Activated naive CD4-positive, alpha-beta T cell treated with anti-CD3 and anti-CD28 coated beads for 36 hours (primary cell): ENCODE results near the gene SERPINI1. TPM values are rescaled to one million over a fixed set of nuclear protein-coding genes. Genes with fewer than 3 reads are reported as not detected.

Experiments
- CTCF ChIA-PET: fragments of 350-600 bp; sonication (Branson Sonifier 250); formaldehyde crosslinking; loops from one replicate; lab custom pipeline; 2021; ENCODE audit warnings: antibody characterized with exemption; lab: Charles Lee
- DNase-seq: peaks from one replicate; pipeline ENCODE4 v3.0.0-alpha.2; 2020
- H3K27ac Mint-ChIP-seq: one replicate; pipeline ENCODE4 v1.8.0; 2021; ENCODE audit warnings: mild to moderate bottlenecking, mixed read lengths
- H3K27me3 Mint-ChIP-seq: one replicate; pipeline ENCODE4 v1.8.0; 2021; ENCODE audit warnings: low read depth, mixed read lengths
- H3K36me3 Mint-ChIP-seq: one replicate; pipeline ENCODE4 v1.8.0; 2021; ENCODE audit warnings: low read depth, mixed read lengths
- H3K4me1 Mint-ChIP-seq: one replicate; pipeline ENCODE4 v1.8.0; 2021; ENCODE audit warnings: low read depth, mixed read lengths
- H3K4me3 Mint-ChIP-seq: one replicate; pipeline ENCODE4 v1.8.0; 2021; ENCODE audit warnings: mild to moderate bottlenecking, moderate library complexity, mixed read lengths
- H3K9me3 Mint-ChIP-seq: one replicate; pipeline ENCODE4 v1.8.0; 2021; ENCODE audit warnings: mixed read lengths
- intact Hi-C: fragments of 100-400 bp; cut with micrococcal nuclease; formaldehyde crosslinking; loops from one replicate; pipeline ENCODE4 v1.15.1; 2023
- total RNA-seq, 2 experiments: library from RNA; stranded (reverse); gene quantifications; one replicate each; pipeline ENCODE4 v1.2.3, GENCODE V29; 2021

The SERPINI1 gene
- total RNA-seq, 2 experiments from 2014 or later = 0.76 to 0.99 TPM

- H3K27ac Mint-ChIP-seq = no peak overlapping the region
- intact Hi-C loops = no loop called here
- H3K27me3 Mint-ChIP-seq = no peaks in the 10 kb centered on the region
- H3K36me3 Mint-ChIP-seq = no peaks in the 10 kb centered on the region
- CTCF ChIA-PET = no interaction called here
- DNase-seq = no peak
- peaks cover 4% of the 10 kb centered on the region for H3K4me1 Mint-ChIP-seq
- H3K9me3 Mint-ChIP-seq = peaks cover 2% of the 10 kb centered on the region
- H3K4me3 Mint-ChIP-seq = no peak overlapping the region
These were observed 37.5 kb downstream of the SERPINI1 start for GRCh38 chr3:167772992-167773391.

- CTCF ChIA-PET = no interaction called here
- H3K4me1 Mint-ChIP-seq = peaks cover 4% of the 10 kb centered on the region
- H3K27ac Mint-ChIP-seq = no peak overlapping the region
- no peaks in the 10 kb centered on the region for H3K27me3 Mint-ChIP-seq
- H3K4me3 Mint-ChIP-seq = no peak overlapping the region
- no peak for DNase-seq
- H3K36me3 Mint-ChIP-seq = no peaks in the 10 kb centered on the region
- peaks cover 6% of the 10 kb centered on the region for H3K9me3 Mint-ChIP-seq
- intact Hi-C loops = no loop called here
These were observed 38.1 kb downstream of the SERPINI1 start for GRCh38 chr3:167773584-167773983.

- Mint-ChIP-seq H3K4me3 (no peak overlapping the region), H3K9me3 (peaks cover 6% of the 10 kb centered on the region), H3K4me1 (peaks cover 4% of the 10 kb centered on the region), H3K36me3 (no peaks in the 10 kb centered on the region), H3K27me3 (no peaks in the 10 kb centered on the region), H3K27ac (no peak overlapping the region)
- DNase-seq = no peak
- intact Hi-C loops = no loop called here
- CTCF ChIA-PET = no interaction called here
These were observed 40.7 kb downstream of the SERPINI1 start for GRCh38 chr3:167776066-167776685.

GRCh38 chr3:167777356-167777755, 41.8 kb downstream of the SERPINI1 start:
- Mint-ChIP-seq H3K27ac (no peak overlapping the region), H3K4me1 (peaks cover 4% of the 10 kb centered on the region), H3K27me3 (no peaks in the 10 kb centered on the region), H3K4me3 (no peak overlapping the region), H3K9me3 (peaks cover 6% of the 10 kb centered on the region), H3K36me3 (no peaks in the 10 kb centered on the region)
- DNase-seq = peak; percentile 9
- intact Hi-C loops = no loop called here
- CTCF ChIA-PET = no interaction called here

- no peak for DNase-seq
- no peaks in the 10 kb centered on the region for H3K27me3 Mint-ChIP-seq
- no peak overlapping the region for H3K4me3 Mint-ChIP-seq
- H3K4me1 Mint-ChIP-seq = no peaks in the 10 kb centered on the region
- no peak overlapping the region for H3K27ac Mint-ChIP-seq
- peaks cover 6% of the 10 kb centered on the region for H3K9me3 Mint-ChIP-seq
- no peaks in the 10 kb centered on the region for H3K36me3 Mint-ChIP-seq
- intact Hi-C loops = no loop called here
- CTCF ChIA-PET = interaction anchor here (0.6 kb wide), 1 partner anchor 760 kb away, joined by 3 read pairs; no protein-coding TSS in a partner anchor
These were observed 44.8 kb downstream of the SERPINI1 start for GRCh38 chr3:167780214-167780883.

GRCh38 chr3:167783781-167784180, 48.3 kb downstream of the SERPINI1 start:
- Mint-ChIP-seq H3K4me3 (no peak overlapping the region), H3K36me3 (no peaks in the 10 kb centered on the region), H3K4me1 (no peaks in the 10 kb centered on the region), H3K27me3 (no peaks in the 10 kb centered on the region), H3K27ac (no peak overlapping the region), H3K9me3 (no peaks in the 10 kb centered on the region)
- CTCF ChIA-PET = no interaction called here
- no peak for DNase-seq
- intact Hi-C loops = no loop called here

- Mint-ChIP-seq H3K27ac (no peak overlapping the region), H3K4me3 (no peak overlapping the region), H3K27me3 (no peaks in the 10 kb centered on the region), H3K36me3 (no peaks in the 10 kb centered on the region), H3K4me1 (no peaks in the 10 kb centered on the region), H3K9me3 (no peaks in the 10 kb centered on the region)
- intact Hi-C loops = no loop called here
- DNase-seq = no peak
- CTCF ChIA-PET = no interaction called here
These were observed 50.3 kb downstream of the SERPINI1 start for GRCh38 chr3:167785790-167786189.

GRCh38 chr3:167787440-167787839, 51.9 kb downstream of the SERPINI1 start:
- intact Hi-C loops = no loop called here
- CTCF ChIA-PET = interaction anchor here (0.6 kb wide), 1 partner anchor 32 kb away, joined by 3 read pairs; no protein-coding TSS in a partner anchor
- no peaks in the 10 kb centered on the region for H3K36me3 Mint-ChIP-seq
- no peaks in the 10 kb centered on the region for H3K4me1 Mint-ChIP-seq
- no peak for DNase-seq
- no peaks in the 10 kb centered on the region for H3K27me3 Mint-ChIP-seq
- H3K27ac Mint-ChIP-seq = no peak overlapping the region
- no peak overlapping the region for H3K4me3 Mint-ChIP-seq
- H3K9me3 Mint-ChIP-seq = no peaks in the 10 kb centered on the region

GRCh38 chr3:167798443-167798842, 62.9 kb downstream of the SERPINI1 start:
- no peak for DNase-seq
- CTCF ChIA-PET = no interaction called here
- H3K4me1 Mint-ChIP-seq = no peaks in the 10 kb centered on the region
- no peak overlapping the region for H3K27ac Mint-ChIP-seq
- H3K9me3 Mint-ChIP-seq = peaks cover 2% of the 10 kb centered on the region
- intact Hi-C loops = no loop called here
- H3K27me3 Mint-ChIP-seq = no peaks in the 10 kb centered on the region
- no peak overlapping the region for H3K4me3 Mint-ChIP-seq
- peaks cover 2% of the 10 kb centered on the region for H3K36me3 Mint-ChIP-seq

- Mint-ChIP-seq H3K36me3 (no peaks in the 10 kb centered on the region), H3K27me3 (no peaks in the 10 kb centered on the region), H3K4me1 (no peaks in the 10 kb centered on the region), H3K9me3 (no peaks in the 10 kb centered on the region), H3K27ac (no peak overlapping the region), H3K4me3 (no peak overlapping the region)
- CTCF ChIA-PET = no interaction called here
- no peak for DNase-seq
- intact Hi-C loops = no loop called here
These were observed 73.4 kb downstream of the SERPINI1 start for GRCh38 chr3:167808910-167809309.

- no peak overlapping the region for H3K4me3 Mint-ChIP-seq
- H3K9me3 Mint-ChIP-seq = no peaks in the 10 kb centered on the region
- CTCF ChIA-PET = no interaction called here
- no peaks in the 10 kb centered on the region for H3K4me1 Mint-ChIP-seq
- no peaks in the 10 kb centered on the region for H3K36me3 Mint-ChIP-seq
- intact Hi-C loops = no loop called here
- H3K27me3 Mint-ChIP-seq = no peaks in the 10 kb centered on the region
- no peak overlapping the region for H3K27ac Mint-ChIP-seq
- no peak for DNase-seq
These were observed 74.7 kb downstream of the SERPINI1 start for GRCh38 chr3:167810236-167810635.

GRCh38 chr3:167811031-167811430, 75.5 kb downstream of the SERPINI1 start:
- Mint-ChIP-seq H3K36me3 (no peaks in the 10 kb centered on the region), H3K4me3 (no peak overlapping the region), H3K4me1 (no peaks in the 10 kb centered on the region), H3K27me3 (no peaks in the 10 kb centered on the region), H3K27ac (no peak overlapping the region), H3K9me3 (no peaks in the 10 kb centered on the region)
- intact Hi-C loops = no loop called here
- CTCF ChIA-PET = no interaction called here
- no peak for DNase-seq
